GM23338 (cell line): ENCODE data around the gene IGDCC3. TPM values are rescaled to one million over a fixed set of nuclear protein-coding genes. Genes with fewer than 3 reads are reported as not detected.

Experiments used
- ATAC-seq: fragments of 200-7000 bp; cut with Tn5 transposase; 3 replicates; pipeline ENCODE4 v1.9.1; 2020
- DNase-seq: peaks from one replicate; pipeline ENCODE4 v3.0.0-alpha.2; 2015; ENCODE audit warnings: low spot score
- H2AFZ ChIP-seq: fragments of 200-600 bp; sonication (generic); 2 replicates; pipeline ENCODE4 v1.8.0; 2016; ENCODE audit warnings: antibody characterized with exemption, mild to moderate bottlenecking, moderate library complexity
- H3F3A ChIP-seq: fragments of 200-600 bp; sonication (generic); replicated peaks from 2 replicates; pipeline ENCODE4 v1.8.0; 2017; ENCODE audit warnings: antibody characterized with exemption, mixed run types, low read depth
- H3K27ac ChIP-seq: fragments of 200-600 bp; sonication (generic); 2 replicates; pipeline ENCODE4 v1.6.1; 2016; ENCODE audit warnings: low read depth
- H3K27me3 ChIP-seq: fragments of 200-600 bp; sonication (generic); 2 replicates; pipeline ENCODE4 v1.8.0; 2016; ENCODE audit warnings: mild to moderate bottlenecking, mixed run types, moderate library complexity; ENCODE audit not compliant: insufficient read depth
- H3K36me3 ChIP-seq: fragments of 200-600 bp; sonication (generic); 2 replicates; pipeline ENCODE4 v1.8.0; 2016; ENCODE audit warnings: mild to moderate bottlenecking; ENCODE audit not compliant: insufficient read depth
- H3K4me1 ChIP-seq: fragments of 200-600 bp; sonication (generic); 2 replicates; pipeline ENCODE4 v1.8.0; 2016; ENCODE audit warnings: mild to moderate bottlenecking, moderate library complexity; ENCODE audit not compliant: insufficient read depth
- H3K4me2 ChIP-seq: fragments of 200-600 bp; sonication (generic); 2 replicates; pipeline ENCODE4 v1.7.1; 2017; ENCODE audit warnings: mixed run types
- H3K4me3 ChIP-seq: fragments of 200-600 bp; sonication (generic); 2 replicates; pipeline ENCODE4 v1.6.1; 2016; ENCODE audit warnings: mixed run types
- H3K79me2 ChIP-seq: fragments of 200-600 bp; sonication (generic); replicated peaks from 2 replicates; pipeline ENCODE4 v1.8.0; 2017; ENCODE audit warnings: mild to moderate bottlenecking; ENCODE audit not compliant: insufficient read depth
- H3K9me2 ChIP-seq: fragments of 200-600 bp; sonication (generic); 2 replicates; pipeline ENCODE4 v1.8.0; 2017; ENCODE audit not compliant: insufficient read depth
- H4K20me1 ChIP-seq: fragments of 200-600 bp; sonication (generic); replicated peaks from 2 replicates; pipeline ENCODE4 v1.8.0; 2017; ENCODE audit warnings: mild to moderate bottlenecking; ENCODE audit not compliant: insufficient read depth
- H3K27ac Mint-ChIP-seq: 2 replicates; pipeline ENCODE4 v1.8.0; 2020; ENCODE audit warnings: inconsistent platforms, mild to moderate bottlenecking, moderate library complexity, mixed read lengths
- H3K27me3 Mint-ChIP-seq: 3 replicates; pipeline ENCODE4 v1.8.0; 2022; ENCODE audit warnings: low read depth, mild to moderate bottlenecking, moderate library complexity, mixed read lengths, inconsistent platforms; ENCODE audit not compliant: insufficient read depth, poor library complexity
- H3K36me3 Mint-ChIP-seq: 3 replicates; pipeline ENCODE4 v1.8.0; 2021; ENCODE audit warnings: low read depth, mild to moderate bottlenecking, inconsistent platforms, moderate library complexity, mixed read lengths
- H3K4me1 Mint-ChIP-seq: 3 replicates; pipeline ENCODE4 v1.8.0; 2020; ENCODE audit warnings: mild to moderate bottlenecking, inconsistent platforms, mixed read lengths
- H3K4me3 Mint-ChIP-seq: 3 replicates; pipeline ENCODE4 v1.8.0; 2021; ENCODE audit warnings: moderate library complexity, mild to moderate bottlenecking, inconsistent platforms, mixed read lengths
- H3K9me3 Mint-ChIP-seq: 3 replicates; pipeline ENCODE4 v1.8.0; 2020; ENCODE audit warnings: moderate library complexity, mild to moderate bottlenecking, inconsistent platforms, mixed read lengths
- CREB1 ChIP-seq: fragments of 250-450 bp; sonication (Bioruptor Pico); IDR thresholded peaks from 2 replicates; pipeline ENCODE4 v1.5.0; 2020; ENCODE audit warnings: low read depth, mild to moderate bottlenecking, moderate library complexity
- EZH2 ChIP-seq: fragments of 200-600 bp; sonication (generic); IDR thresholded peaks from one replicate; pipeline ENCODE4 v1.8.0; 2017; ENCODE audit warnings: antibody characterized with exemption, mild to moderate bottlenecking, low read depth; ENCODE audit not compliant: unreplicated experiment
- EZH2phosphoT487 ChIP-seq: fragments of 200-600 bp; sonication (generic); IDR thresholded peaks from one replicate; pipeline ENCODE4 v1.8.1; 2018; ENCODE audit warnings: antibody characterized with exemption; ENCODE audit not compliant: unreplicated experiment
- JUNB ChIP-seq: IDR thresholded peaks from one replicate; pipeline ENCODE4 v1.6.1; 2016; ENCODE audit warnings: antibody characterized with exemption; ENCODE audit not compliant: unreplicated experiment
- NANOG ChIP-seq: IDR thresholded peaks from 2 replicates; pipeline ENCODE4 v1.6.1; 2016; ENCODE audit warnings: antibody characterized with exemption, borderline replicate concordance
- POLR2AphosphoS5 ChIP-seq: IDR thresholded peaks from 2 replicates; pipeline ENCODE4 v1.6.1; 2016; ENCODE audit warnings: antibody characterized with exemption, low read depth
- STAT1 ChIP-seq: IDR thresholded peaks from one replicate; pipeline ENCODE4 v1.6.1; 2016; ENCODE audit warnings: antibody characterized with exemption; ENCODE audit not compliant: unreplicated experiment
- polyA plus RNA-seq: library from polyadenylated mRNA; unstranded; fragments of >200 nt; fragmentation: Nextera tagmentation; extraction: Ambion mirVana; gene quantifications from 2 replicates; pipeline ENCODE4 v1.2.1, GENCODE V29; 2016
- total RNA-seq: library from RNA; depleted of rRNA; stranded (reverse); fragments of >200 nt; shearing (Covaris generic); gene quantifications from 2 replicates; pipeline ENCODE4 v1.2.3, GENCODE V29; 2014
- TF ChIP-seq, protein P1 (sequence below): IDR thresholded peaks from 2 replicates; pipeline ENCODE4 v1.6.1; 2016; ENCODE audit warnings: antibody characterized with exemption
- TF ChIP-seq, protein P2 (sequence below): fragments of 250-450 bp; sonication (Bioruptor Pico); IDR thresholded peaks from 2 replicates; pipeline ENCODE4 v1.5.0; 2020; ENCODE audit warnings: mild to moderate bottlenecking, moderate library complexity
- TF ChIP-seq, protein P3 (sequence below): IDR thresholded peaks from one replicate; pipeline ENCODE4 v1.6.1; 2018; ENCODE audit warnings: antibody characterized with exemption; ENCODE audit not compliant: unreplicated experiment

Gene IGDCC3
- total and polyA plus RNA-seq, 2 experiments from 2014 or later, result 15.3 to 30.7 TPM

DNA sequence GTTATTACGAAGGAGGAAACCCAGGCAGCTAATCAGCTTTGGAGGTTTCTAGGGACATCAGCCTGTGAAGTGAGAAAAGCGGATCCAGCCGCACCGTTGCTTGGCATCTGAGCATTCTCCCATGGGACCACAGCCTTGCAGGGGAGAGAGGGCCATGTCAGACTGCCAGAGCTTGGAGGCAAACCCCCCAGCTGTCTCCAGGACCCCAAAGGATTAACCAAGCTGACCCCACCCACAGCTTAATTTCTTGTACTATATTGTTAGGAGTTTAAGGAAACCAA, 5.1 kb downstream of the IGDCC3 start:
- H3K4me2 ChIP-seq, result no peak overlapping the region
- Mint-ChIP-seq H3K9me3 (no peaks in the 10 kb centered on the region; the same call in 1 of the 3 replicates), H3K27ac (no peak overlapping the region), H3K4me1 (peaks cover 59% of the 10 kb centered on the region), H3K36me3 (peaks cover 46% of the 10 kb centered on the region), H3K27me3 (peaks cover 32% of the 10 kb centered on the region), H3K4me3 (no peak overlapping the region)
- no peak for TF ChIP-seq POLR2AphosphoS5
- no peak for TF ChIP-seq CREB1
- TF ChIP-seq, protein P1, sequence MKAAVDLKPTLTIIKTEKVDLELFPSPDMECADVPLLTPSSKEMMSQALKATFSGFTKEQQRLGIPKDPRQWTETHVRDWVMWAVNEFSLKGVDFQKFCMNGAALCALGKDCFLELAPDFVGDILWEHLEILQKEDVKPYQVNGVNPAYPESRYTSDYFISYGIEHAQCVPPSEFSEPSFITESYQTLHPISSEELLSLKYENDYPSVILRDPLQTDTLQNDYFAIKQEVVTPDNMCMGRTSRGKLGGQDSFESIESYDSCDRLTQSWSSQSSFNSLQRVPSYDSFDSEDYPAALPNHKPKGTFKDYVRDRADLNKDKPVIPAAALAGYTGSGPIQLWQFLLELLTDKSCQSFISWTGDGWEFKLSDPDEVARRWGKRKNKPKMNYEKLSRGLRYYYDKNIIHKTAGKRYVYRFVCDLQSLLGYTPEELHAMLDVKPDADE, result no peak
- TF ChIP-seq JUNB, result no peak
- H4K20me1 ChIP-seq, result peaks cover 7% of the 10 kb centered on the region; the same call in 1 of the 2 replicates
- H3F3A ChIP-seq, result peaks cover 35% of the 10 kb centered on the region; the same call in 1 of the 2 replicates
- H3K9me2 ChIP-seq, result no peaks in the 10 kb centered on the region
- no peak overlapping the region for H2AFZ ChIP-seq
- H3K4me3 ChIP-seq, result no peak overlapping the region
- no peak overlapping the region for H3K27ac ChIP-seq
- ATAC-seq (no peak), DNase-seq (no peak)
- H3K36me3 ChIP-seq, result no peaks in the 10 kb centered on the region; the same call in 1 of the 2 replicates
- peaks cover 40% of the 10 kb centered on the region for H3K4me1 ChIP-seq
- H3K79me2 ChIP-seq, result 0 out of 2 replicates have a peak, but pooled peaks cover 8% of the 10 kb centered on the region
- peaks cover 20% of the 10 kb centered on the region for H3K27me3 ChIP-seq

DNA sequence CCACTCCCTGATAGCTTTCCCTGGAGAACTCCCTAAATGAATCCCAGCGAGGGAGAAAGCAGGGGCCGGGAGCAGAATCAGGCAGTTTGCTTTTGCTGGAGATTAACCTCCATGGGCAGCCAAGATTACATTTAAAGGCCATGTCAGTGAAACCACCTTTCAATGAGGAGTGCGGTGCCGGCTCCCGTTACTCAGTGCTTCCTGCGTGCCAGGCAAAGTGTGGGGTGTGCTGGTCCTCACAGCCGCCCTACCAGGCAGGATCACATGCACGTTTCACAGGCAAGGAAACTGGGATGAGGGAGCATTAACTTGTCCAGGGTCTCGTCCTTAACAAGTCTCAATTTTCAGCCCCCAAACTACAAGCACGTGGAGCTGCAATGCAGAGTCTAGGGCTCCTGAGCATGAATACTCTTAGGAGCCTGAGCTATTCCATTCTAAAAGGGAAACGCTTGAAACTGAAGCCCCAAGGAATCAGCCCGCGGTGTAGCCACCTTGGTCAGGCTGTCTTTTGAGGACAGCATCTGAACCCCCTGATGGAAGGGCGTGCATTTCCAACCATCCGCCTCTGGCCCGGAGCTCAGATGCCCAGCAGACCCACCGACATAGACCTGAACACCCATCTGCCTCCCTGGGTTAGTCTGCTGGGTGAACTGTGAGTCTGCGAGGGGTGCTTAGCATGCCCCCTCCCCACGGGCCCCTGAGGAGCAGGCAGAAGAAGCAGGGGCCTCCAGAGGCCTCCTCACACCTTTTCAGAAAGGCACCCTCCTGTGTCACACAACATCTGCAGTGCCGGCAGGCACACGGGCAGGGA, 5.6 kb downstream of the IGDCC3 start:
- 0 out of 2 replicates have a peak, but pooled peaks cover 8% of the 10 kb centered on the region for H3K79me2 ChIP-seq
- H4K20me1 ChIP-seq, result peaks cover 7% of the 10 kb centered on the region; the same call in 1 of the 2 replicates
- H3K4me3 ChIP-seq, result no peak overlapping the region
- peaks cover 45% of the 10 kb centered on the region for H3K4me1 ChIP-seq
- no peak overlapping the region for H3K27ac ChIP-seq
- no peaks in the 10 kb centered on the region; the same call in 1 of the 2 replicates for H3K36me3 ChIP-seq
- no peak overlapping the region for H3K27ac Mint-ChIP-seq
- DNase-seq (no peak), ATAC-seq (no peak)
- no peak overlapping the region for H3K4me2 ChIP-seq
- peaks cover 46% of the 10 kb centered on the region for H3K36me3 Mint-ChIP-seq
- no peak overlapping the region for H3K4me3 Mint-ChIP-seq
- no peak overlapping the region for H2AFZ ChIP-seq
- peaks cover 62% of the 10 kb centered on the region for H3K4me1 Mint-ChIP-seq
- H3F3A ChIP-seq, result peaks cover 38% of the 10 kb centered on the region; the same call in 1 of the 2 replicates
- H3K27me3 ChIP-seq, result peaks cover 20% of the 10 kb centered on the region
- H3K9me3 Mint-ChIP-seq, result no peaks in the 10 kb centered on the region; the same call in 1 of the 3 replicates
- no peaks in the 10 kb centered on the region for H3K9me2 ChIP-seq
- peaks cover 34% of the 10 kb centered on the region for H3K27me3 Mint-ChIP-seq
- TF ChIP-seq EZH2 (no peak), STAT1 (no peak), EZH2phosphoT487 (no peak), CREB1 (no peak), JUNB (no peak), NANOG (no peak), POLR2AphosphoS5 (no peak)
- TF ChIP-seq, protein P2, sequence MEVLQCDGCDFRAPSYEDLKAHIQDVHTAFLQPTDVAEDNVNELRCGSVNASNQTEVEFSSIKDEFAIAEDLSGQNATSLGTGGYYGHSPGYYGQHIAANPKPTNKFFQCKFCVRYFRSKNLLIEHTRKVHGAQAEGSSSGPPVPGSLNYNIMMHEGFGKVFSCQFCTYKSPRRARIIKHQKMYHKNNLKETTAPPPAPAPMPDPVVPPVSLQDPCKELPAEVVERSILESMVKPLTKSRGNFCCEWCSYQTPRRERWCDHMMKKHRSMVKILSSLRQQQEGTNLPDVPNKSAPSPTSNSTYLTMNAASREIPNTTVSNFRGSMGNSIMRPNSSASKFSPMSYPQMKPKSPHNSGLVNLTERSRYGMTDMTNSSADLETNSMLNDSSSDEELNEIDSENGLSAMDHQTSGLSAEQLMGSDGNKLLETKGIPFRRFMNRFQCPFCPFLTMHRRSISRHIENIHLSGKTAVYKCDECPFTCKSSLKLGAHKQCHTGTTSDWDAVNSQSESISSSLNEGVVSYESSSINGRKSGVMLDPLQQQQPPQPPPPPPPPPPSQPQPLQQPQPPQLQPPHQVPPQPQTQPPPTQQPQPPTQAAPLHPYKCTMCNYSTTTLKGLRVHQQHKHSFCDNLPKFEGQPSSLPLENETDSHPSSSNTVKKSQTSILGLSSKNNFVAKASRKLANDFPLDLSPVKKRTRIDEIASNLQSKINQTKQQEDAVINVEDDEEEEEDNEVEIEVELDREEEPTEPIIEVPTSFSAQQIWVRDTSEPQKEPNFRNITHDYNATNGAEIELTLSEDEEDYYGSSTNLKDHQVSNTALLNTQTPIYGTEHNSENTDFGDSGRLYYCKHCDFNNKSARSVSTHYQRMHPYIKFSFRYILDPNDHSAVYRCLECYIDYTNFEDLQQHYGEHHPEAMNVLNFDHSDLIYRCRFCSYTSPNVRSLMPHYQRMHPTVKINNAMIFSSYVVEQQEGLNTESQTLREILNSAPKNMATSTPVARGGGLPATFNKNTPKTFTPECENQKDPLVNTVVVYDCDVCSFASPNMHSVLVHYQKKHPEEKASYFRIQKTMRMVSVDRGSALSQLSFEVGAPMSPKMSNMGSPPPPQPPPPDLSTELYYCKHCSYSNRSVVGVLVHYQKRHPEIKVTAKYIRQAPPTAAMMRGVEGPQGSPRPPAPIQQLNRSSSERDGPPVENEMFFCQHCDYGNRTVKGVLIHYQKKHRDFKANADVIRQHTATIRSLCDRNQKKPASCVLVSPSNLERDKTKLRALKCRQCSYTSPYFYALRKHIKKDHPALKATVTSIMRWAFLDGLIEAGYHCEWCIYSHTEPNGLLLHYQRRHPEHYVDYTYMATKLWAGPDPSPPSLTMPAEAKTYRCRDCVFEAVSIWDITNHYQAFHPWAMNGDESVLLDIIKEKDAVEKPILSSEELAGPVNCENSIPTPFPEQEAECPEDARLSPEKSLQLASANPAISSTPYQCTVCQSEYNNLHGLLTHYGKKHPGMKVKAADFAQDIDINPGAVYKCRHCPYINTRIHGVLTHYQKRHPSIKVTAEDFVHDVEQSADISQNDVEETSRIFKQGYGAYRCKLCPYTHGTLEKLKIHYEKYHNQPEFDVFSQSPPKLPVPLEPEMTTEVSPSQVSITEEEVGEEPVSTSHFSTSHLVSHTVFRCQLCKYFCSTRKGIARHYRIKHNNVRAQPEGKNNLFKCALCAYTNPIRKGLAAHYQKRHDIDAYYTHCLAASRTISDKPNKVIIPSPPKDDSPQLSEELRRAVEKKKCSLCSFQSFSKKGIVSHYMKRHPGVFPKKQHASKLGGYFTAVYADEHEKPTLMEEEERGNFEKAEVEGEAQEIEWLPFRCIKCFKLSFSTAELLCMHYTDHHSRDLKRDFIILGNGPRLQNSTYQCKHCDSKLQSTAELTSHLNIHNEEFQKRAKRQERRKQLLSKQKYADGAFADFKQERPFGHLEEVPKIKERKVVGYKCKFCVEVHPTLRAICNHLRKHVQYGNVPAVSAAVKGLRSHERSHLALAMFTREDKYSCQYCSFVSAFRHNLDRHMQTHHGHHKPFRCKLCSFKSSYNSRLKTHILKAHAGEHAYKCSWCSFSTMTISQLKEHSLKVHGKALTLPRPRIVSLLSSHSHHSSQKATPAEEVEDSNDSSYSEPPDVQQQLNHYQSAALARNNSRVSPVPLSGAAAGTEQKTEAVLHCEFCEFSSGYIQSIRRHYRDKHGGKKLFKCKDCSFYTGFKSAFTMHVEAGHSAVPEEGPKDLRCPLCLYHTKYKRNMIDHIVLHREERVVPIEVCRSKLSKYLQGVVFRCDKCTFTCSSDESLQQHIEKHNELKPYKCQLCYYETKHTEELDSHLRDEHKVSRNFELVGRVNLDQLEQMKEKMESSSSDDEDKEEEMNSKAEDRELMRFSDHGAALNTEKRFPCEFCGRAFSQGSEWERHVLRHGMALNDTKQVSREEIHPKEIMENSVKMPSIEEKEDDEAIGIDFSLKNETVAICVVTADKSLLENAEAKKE (CRISPR knock-in tag), result no peak
- TF ChIP-seq, protein P3, sequence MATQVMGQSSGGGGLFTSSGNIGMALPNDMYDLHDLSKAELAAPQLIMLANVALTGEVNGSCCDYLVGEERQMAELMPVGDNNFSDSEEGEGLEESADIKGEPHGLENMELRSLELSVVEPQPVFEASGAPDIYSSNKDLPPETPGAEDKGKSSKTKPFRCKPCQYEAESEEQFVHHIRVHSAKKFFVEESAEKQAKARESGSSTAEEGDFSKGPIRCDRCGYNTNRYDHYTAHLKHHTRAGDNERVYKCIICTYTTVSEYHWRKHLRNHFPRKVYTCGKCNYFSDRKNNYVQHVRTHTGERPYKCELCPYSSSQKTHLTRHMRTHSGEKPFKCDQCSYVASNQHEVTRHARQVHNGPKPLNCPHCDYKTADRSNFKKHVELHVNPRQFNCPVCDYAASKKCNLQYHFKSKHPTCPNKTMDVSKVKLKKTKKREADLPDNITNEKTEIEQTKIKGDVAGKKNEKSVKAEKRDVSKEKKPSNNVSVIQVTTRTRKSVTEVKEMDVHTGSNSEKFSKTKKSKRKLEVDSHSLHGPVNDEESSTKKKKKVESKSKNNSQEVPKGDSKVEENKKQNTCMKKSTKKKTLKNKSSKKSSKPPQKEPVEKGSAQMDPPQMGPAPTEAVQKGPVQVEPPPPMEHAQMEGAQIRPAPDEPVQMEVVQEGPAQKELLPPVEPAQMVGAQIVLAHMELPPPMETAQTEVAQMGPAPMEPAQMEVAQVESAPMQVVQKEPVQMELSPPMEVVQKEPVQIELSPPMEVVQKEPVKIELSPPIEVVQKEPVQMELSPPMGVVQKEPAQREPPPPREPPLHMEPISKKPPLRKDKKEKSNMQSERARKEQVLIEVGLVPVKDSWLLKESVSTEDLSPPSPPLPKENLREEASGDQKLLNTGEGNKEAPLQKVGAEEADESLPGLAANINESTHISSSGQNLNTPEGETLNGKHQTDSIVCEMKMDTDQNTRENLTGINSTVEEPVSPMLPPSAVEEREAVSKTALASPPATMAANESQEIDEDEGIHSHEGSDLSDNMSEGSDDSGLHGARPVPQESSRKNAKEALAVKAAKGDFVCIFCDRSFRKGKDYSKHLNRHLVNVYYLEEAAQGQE, result no peak
